Measurements from ENCODE around the gene SSH3. TPM values are rescaled to one million over a fixed set of nuclear protein-coding genes. Genes with fewer than 3 reads are reported as not detected.

Gene SSH3
- total RNA-seq, 1 experiment from 2014 or later: 10.0 TPM

Other genes with a start within 250 kb of the SSH3 start
- gene RHOD, start 246.7 kb upstream of the SSH3 start, total RNA-seq (2014; rRNA removed; shearing (Covaris generic)): 14.6 and 22.8 TPM in 2 replicates
- 18.2 and 27.9 TPM in 2 replicates for gene KDM2A, start 184.3 kb upstream of the SSH3 start, total RNA-seq (2014; rRNA removed; shearing (Covaris generic))
- 40.3 and 44.6 TPM in 2 replicates for gene GRK2, start 37.1 kb upstream of the SSH3 start, total RNA-seq (2014; rRNA removed; shearing (Covaris generic))
- 25.4 and 51.8 TPM in 2 replicates for gene ANKRD13D, start 14.2 kb upstream of the SSH3 start, total RNA-seq (2014; rRNA removed; shearing (Covaris generic))
- gene POLD4, start 50.0 kb downstream of the SSH3 start, total RNA-seq (2014; rRNA removed; shearing (Covaris generic)): 75.8 and 96.0 TPM in 2 replicates
- 7.5 and 8.1 TPM in 2 replicates for gene CLCF1, start 70.1 kb downstream of the SSH3 start, total RNA-seq (2014; rRNA removed; shearing (Covaris generic))
- gene RAD9A, start 88.5 kb downstream of the SSH3 start, total RNA-seq (2014; rRNA removed; shearing (Covaris generic)): 6.2 and 15.0 TPM in 2 replicates
- 192 and 217 TPM in 2 replicates for gene PPP1CA, start 98.3 kb downstream of the SSH3 start, total RNA-seq (2014; rRNA removed; shearing (Covaris generic))
- gene TBC1D10C, start 100.6 kb downstream of the SSH3 start, total RNA-seq (2014; rRNA removed; shearing (Covaris generic)): not detected in 2 replicates
- 0.05 TPM in 1 of 2 replicates, not detected in the other for gene CARNS1, start 112.1 kb downstream of the SSH3 start, total RNA-seq (2014; rRNA removed; shearing (Covaris generic))
- gene RPS6KB2, start 125.0 kb downstream of the SSH3 start, total RNA-seq (2014; rRNA removed; shearing (Covaris generic)): 83.6 and 89.8 TPM in 2 replicates
- 1.5 and 2.3 TPM in 2 replicates for gene PTPRCAP, start 134.2 kb downstream of the SSH3 start, total RNA-seq (2014; rRNA removed; shearing (Covaris generic))
- 108 and 116 TPM in 2 replicates for gene CORO1B, start 139.9 kb downstream of the SSH3 start, total RNA-seq (2014; rRNA removed; shearing (Covaris generic))
- not detected in 2 replicates for gene GPR152, start 149.2 kb downstream of the SSH3 start, total RNA-seq (2014; rRNA removed; shearing (Covaris generic))
- not detected in 2 replicates for gene CABP4, start 151.8 kb downstream of the SSH3 start, total RNA-seq (2014; rRNA removed; shearing (Covaris generic))
- 14.0 and 20.0 TPM in 2 replicates for gene TMEM134, start 165.7 kb downstream of the SSH3 start, total RNA-seq (2014; rRNA removed; shearing (Covaris generic))
- gene AIP, start 179.5 kb downstream of the SSH3 start, total RNA-seq (2014; rRNA removed; shearing (Covaris generic)): 95.8 and 99.9 TPM in 2 replicates
- 27.0 and 29.9 TPM in 2 replicates for gene PITPNM1, start 201.8 kb downstream of the SSH3 start, total RNA-seq (2014; rRNA removed; shearing (Covaris generic))
- gene CDK2AP2, start 204.6 kb downstream of the SSH3 start, total RNA-seq (2014; rRNA removed; shearing (Covaris generic)): 48.4 and 50.9 TPM in 2 replicates
- not detected in 2 replicates for gene CABP2, start 219.9 kb downstream of the SSH3 start, total RNA-seq (2014; rRNA removed; shearing (Covaris generic))

All from A172 (cell line).